SK-N-SH (cell line): ENCODE data around the gene SNAPC5. TPM values are rescaled to one million over a fixed set of nuclear protein-coding genes. Genes with fewer than 3 reads are reported as not detected.

Experiments used
- CTCF ChIA-PET: fragments of 300-600, 350-600 bp; formaldehyde crosslinking; extraction: SDS; loops from one replicate; lab custom pipeline; 2021; lab: Yijun Ruan, JAX
- POLR2A ChIA-PET: fragments of 350-600 bp; sonication (Branson Sonifier 250); formaldehyde crosslinking; extraction: SDS; loops from one replicate; lab custom pipeline; 2020; ENCODE audit warnings: antibody characterized with exemption, inconsistent platforms; lab: Yijun Ruan, JAX
- DNase-seq: peaks from one replicate; pipeline ENCODE4 v3.0.0; 2012
- H2AFZ ChIP-seq: fragments of 200-600 bp; sonication (generic); 2 replicates; pipeline ENCODE4 v1.8.1; 2016; ENCODE audit warnings: antibody characterized with exemption, mild to moderate bottlenecking, low read depth
- H3F3A ChIP-seq: fragments of 200-600 bp; sonication (generic); replicated peaks from 2 replicates; pipeline ENCODE3; 2016; ENCODE audit warnings: antibody characterized with exemption, mild to moderate bottlenecking; ENCODE audit not compliant: insufficient read depth
- H3K27ac ChIP-seq, 2 experiments: fragments of 200-500 bp in 1 of 2; fragments of 200-600 bp in 1 of 2; sonication (Bioruptor generic) in 1 of 2; sonication (generic), shearing (Covaris generic) in 1 of 2; 2 replicates each; pipeline versions ENCODE4 v1.5.1 to v1.6.1; 2014 to 2016; ENCODE audit warnings: low read depth in 2 of 2, inconsistent platforms in 1 of 2, low read length in 1 of 2, mild to moderate bottlenecking in 1 of 2, mixed read lengths in 1 of 2
- H3K27me3 ChIP-seq: fragments of 200-600 bp; sonication (generic), shearing (Covaris generic); 2 replicates; pipeline ENCODE4 v1.6.1; 2016; ENCODE audit warnings: mixed run types; ENCODE audit not compliant: insufficient read depth
- H3K36me3 ChIP-seq, 2 experiments: fragments of 200-500 bp in 1 of 2; fragments of 200-600 bp in 1 of 2; sonication (Bioruptor generic) in 1 of 2; sonication (generic) in 1 of 2; replicated peaks in 1 of 2; 2 replicates each; pipeline versions ENCODE3 to v1.5.1; 2014 to 2016; ENCODE audit warnings: low read length in 1 of 2, mild to moderate bottlenecking in 1 of 2; ENCODE audit not compliant: insufficient read depth in 2 of 2, control insufficient read depth in 1 of 2
- H3K4me1 ChIP-seq, 2 experiments: fragments of 200-500 bp in 1 of 2; fragments of 200-600 bp in 1 of 2; sonication (Bioruptor generic) in 1 of 2; sonication (generic), shearing (Covaris generic) in 1 of 2; 2 replicates each; pipeline versions ENCODE4 v1.5.1 to v1.6.1; 2014 to 2016; ENCODE audit warnings: low read depth in 1 of 2, low read length in 1 of 2, mixed run types in 1 of 2; ENCODE audit not compliant: insufficient read depth in 2 of 2, control insufficient read depth in 1 of 2
- H3K4me2 ChIP-seq: fragments of 200-600 bp; sonication (generic), shearing (Covaris generic); 2 replicates; pipeline ENCODE4 v1.6.1; 2017; ENCODE audit warnings: mixed run types
- H3K4me3 ChIP-seq, 2 experiments: fragments of 200-500 bp in 1 of 2; fragments of 200-600 bp in 1 of 2; sonication (Bioruptor generic) in 1 of 2; sonication (generic), shearing (Covaris generic) in 1 of 2; 2 replicates each; pipeline versions ENCODE4 v1.5.1 to v1.8.1; 2014 to 2016; ENCODE audit warnings: low read depth in 2 of 2, inconsistent platforms in 1 of 2, low read length in 1 of 2, mild to moderate bottlenecking in 1 of 2, mixed read lengths in 1 of 2, moderate library complexity in 1 of 2
- H3K79me2 ChIP-seq: fragments of 200-600 bp; sonication (generic); 2 replicates; pipeline ENCODE4 v1.8.1; 2017; ENCODE audit warnings: mild to moderate bottlenecking; ENCODE audit not compliant: insufficient read depth
- H3K9ac ChIP-seq: fragments of 200-600 bp; sonication (generic); 2 replicates; pipeline ENCODE4 v1.6.1; 2017; ENCODE audit warnings: mixed run types
- H3K9me2 ChIP-seq: fragments of 200-600 bp; sonication (generic); 2 replicates; pipeline ENCODE4 v1.6.1; 2017; ENCODE audit warnings: mixed run types
- H3K9me3 ChIP-seq: fragments of 200-600 bp; sonication (generic); 2 replicates; pipeline ENCODE4 v1.6.1; 2017; ENCODE audit warnings: mixed run types, mild to moderate bottlenecking, moderate library complexity
- H4K20me1 ChIP-seq: fragments of 200-600 bp; sonication (generic); 2 replicates; pipeline ENCODE4 v1.6.1; 2017; ENCODE audit warnings: mild to moderate bottlenecking, mixed run types; ENCODE audit not compliant: insufficient read depth
- CTCF ChIP-seq: fragments of 200-600 bp; sonication (generic); IDR thresholded peaks from 2 replicates; pipeline ENCODE4 v1.6.1; 2017; ENCODE audit warnings: antibody characterized with exemption, mild to moderate bottlenecking, moderate library complexity
- EP300 ChIP-seq, 2 experiments: IDR thresholded peaks; 2 replicates each; pipeline versions ENCODE4 v1.4.0 to v1.6.1; 2012; ENCODE audit warnings: borderline replicate concordance in 1 of 2, low read depth in 1 of 2, low read length in 1 of 2
- FOXM1 ChIP-seq: IDR thresholded peaks from 2 replicates; pipeline ENCODE4 v1.4.0; 2012; ENCODE audit warnings: low read depth, mild to moderate bottlenecking
- GABPA ChIP-seq: IDR thresholded peaks from 2 replicates; pipeline ENCODE4 v1.4.0; 2012; ENCODE audit warnings: low read depth, mild to moderate bottlenecking
- MXI1 ChIP-seq: IDR thresholded peaks from 2 replicates; pipeline ENCODE4 v1.6.1; 2012; ENCODE audit warnings: mild to moderate bottlenecking, low read depth, low read length, improper control_type of control experiment
- RCOR1 ChIP-seq: fragments of 150-350 bp; IDR thresholded peaks from 2 replicates; pipeline ENCODE4 v1.6.1; 2017; ENCODE audit warnings: antibody characterized with exemption, low read length
- RXRA ChIP-seq: IDR thresholded peaks from 2 replicates; pipeline ENCODE4 v1.4.0; 2012; ENCODE audit warnings: low read depth, mild to moderate bottlenecking, borderline replicate concordance
- SIN3A ChIP-seq: IDR thresholded peaks from 2 replicates; pipeline ENCODE4 v1.6.1; 2012; ENCODE audit warnings: low read depth, mild to moderate bottlenecking, low read length, moderate library complexity, borderline replicate concordance
- TAF1 ChIP-seq: IDR thresholded peaks from 2 replicates; pipeline ENCODE4 v1.6.1; 2012; ENCODE audit warnings: low read depth, mild to moderate bottlenecking, low read length, moderate library complexity, borderline replicate concordance
- ZBTB33 ChIP-seq: IDR thresholded peaks from 2 replicates; pipeline ENCODE4 v1.4.0; 2012; ENCODE audit warnings: low read depth, borderline replicate concordance
- WGBS: methylation state at CpG from one replicate; pipeline ENCODE4 v1.1.6; 2017; ENCODE audit warnings: low lambda C conversion rate; 5-methylcytosine and 5-hydroxymethylcytosine counted together
- polyA plus RNA-seq, 3 experiments: library from polyadenylated mRNA; depleted of rRNA; stranded (reverse); fragments of >200 nt; gene quantifications; 2 replicates each; pipeline ENCODE4 v1.2.3, GENCODE V29; 2012
- TF ChIP-seq, protein P1 (sequence below): IDR thresholded peaks from 2 replicates; pipeline ENCODE4; 2012
- TF ChIP-seq, protein P2 (sequence below): fragments of 150-350 bp; IDR thresholded peaks from 2 replicates; pipeline ENCODE4 v1.6.1; 2016; ENCODE audit warnings: mild to moderate bottlenecking, low read depth, low read length

Gene SNAPC5
- polyA plus RNA-seq, 1 of the 3 experiments (the other 2 are of a cell fraction): 65.0 TPM

- Histone ChIP-seq H3K36me3 (peaks cover 32 to 44% of the 10 kb centered on the region in 2 experiments), H3K4me1 (no peaks in the 10 kb centered on the region), H3K9ac (no peak overlapping the region), H3F3A (no peaks in the 10 kb centered on the region), H3K27me3 (no peaks in the 10 kb centered on the region), H4K20me1 (no peaks in the 10 kb centered on the region), H3K9me2 (no peaks in the 10 kb centered on the region), H2AFZ (no peak overlapping the region), H3K4me2 (no peak overlapping the region), H3K4me3 (no peak overlapping the region), H3K27ac (no peak overlapping the region), H3K79me2 (peaks cover 6% of the 10 kb centered on the region), H3K9me3 (no peaks in the 10 kb centered on the region)
- ChIA-PET POLR2A (no interaction called here), CTCF (interaction anchor here (1.0 kb wide), 1 partner anchor 19 kb away, joined by 3 read pairs; no protein-coding TSS in a partner anchor)
- 94% methylated on average over 3 of the region's 3 CpGs for WGBS
- no peak for DNase-seq
- TF ChIP-seq TAF1 (no peak), GABPA (no peak)
- TF ChIP-seq, protein P1, sequence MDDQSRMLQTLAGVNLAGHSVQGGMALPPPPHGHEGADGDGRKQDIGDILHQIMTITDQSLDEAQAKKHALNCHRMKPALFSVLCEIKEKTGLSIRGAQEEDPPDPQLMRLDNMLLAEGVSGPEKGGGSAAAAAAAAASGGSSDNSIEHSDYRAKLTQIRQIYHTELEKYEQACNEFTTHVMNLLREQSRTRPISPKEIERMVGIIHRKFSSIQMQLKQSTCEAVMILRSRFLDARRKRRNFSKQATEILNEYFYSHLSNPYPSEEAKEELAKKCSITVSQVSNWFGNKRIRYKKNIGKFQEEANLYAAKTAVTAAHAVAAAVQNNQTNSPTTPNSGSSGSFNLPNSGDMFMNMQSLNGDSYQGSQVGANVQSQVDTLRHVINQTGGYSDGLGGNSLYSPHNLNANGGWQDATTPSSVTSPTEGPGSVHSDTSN: no peak
Observed at GRCh38 chr15:66523926-66524325, 26.4 kb upstream of the SNAPC5 start.

DNA sequence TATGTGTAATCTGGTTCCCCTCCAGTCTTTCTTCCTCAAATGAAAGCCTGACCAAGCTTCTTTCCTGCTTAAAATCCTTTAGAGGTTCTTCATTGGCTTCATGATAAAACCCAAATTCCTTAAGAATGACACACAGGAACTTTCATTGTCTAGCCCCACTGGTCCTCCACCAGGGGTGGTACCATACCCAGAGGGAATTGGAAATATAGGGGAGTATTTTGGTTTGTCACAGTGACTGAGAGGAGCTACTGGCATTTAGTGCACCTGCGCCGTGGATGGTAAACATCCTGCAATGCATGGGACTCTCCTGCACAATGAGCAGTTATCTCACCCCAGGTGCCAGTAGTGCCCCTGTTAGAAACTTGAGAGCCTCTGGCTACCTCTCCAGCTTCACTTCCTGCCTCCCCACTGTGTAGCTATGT lies 18.4 kb upstream of the SNAPC5 start:
- POLR2A ChIA-PET: no interaction called here
- Histone ChIP-seq H4K20me1 (no peaks in the 10 kb centered on the region), H3K9me3 (no peaks in the 10 kb centered on the region), H3K36me3 (peaks cover 6 to 42% of the 10 kb centered on the region in 2 experiments), H3K9me2 (no peaks in the 10 kb centered on the region), H2AFZ (no peak overlapping the region), H3K4me3 (no peak overlapping the region), H3F3A (no peaks in the 10 kb centered on the region), H3K27ac (no peak overlapping the region), H3K27me3 (no peaks in the 10 kb centered on the region), H3K79me2 (0 out of 2 replicates have a peak, but pooled peaks cover 8% of the 10 kb centered on the region), H3K4me2 (no peak overlapping the region), H3K9ac (no peak overlapping the region), H3K4me1 (peaks cover 0 to 6% of the 10 kb centered on the region in 2 experiments; a peak in 1 of 4 replicates)
- 94% methylated on average over 2 of the region's 2 CpGs for WGBS
- DNase-seq: no peak
- TF ChIP-seq SIN3A: no peak
- no peak for TF ChIP-seq RXRA
- TF ChIP-seq MXI1: no peak
- TF ChIP-seq CTCF: no peak
- TF ChIP-seq ZBTB33: no peak
- TF ChIP-seq, protein P1: no peak
- no peak for TF ChIP-seq FOXM1
- TF ChIP-seq EP300 (IDR thresholded peaks at IDR 0.05; ENCODE audit: borderline replicate concordance in 1 of 2, low read depth in 1 of 2, low read length in 1 of 2): no peak
- no peak for TF ChIP-seq RCOR1
- TF ChIP-seq, protein P2, sequence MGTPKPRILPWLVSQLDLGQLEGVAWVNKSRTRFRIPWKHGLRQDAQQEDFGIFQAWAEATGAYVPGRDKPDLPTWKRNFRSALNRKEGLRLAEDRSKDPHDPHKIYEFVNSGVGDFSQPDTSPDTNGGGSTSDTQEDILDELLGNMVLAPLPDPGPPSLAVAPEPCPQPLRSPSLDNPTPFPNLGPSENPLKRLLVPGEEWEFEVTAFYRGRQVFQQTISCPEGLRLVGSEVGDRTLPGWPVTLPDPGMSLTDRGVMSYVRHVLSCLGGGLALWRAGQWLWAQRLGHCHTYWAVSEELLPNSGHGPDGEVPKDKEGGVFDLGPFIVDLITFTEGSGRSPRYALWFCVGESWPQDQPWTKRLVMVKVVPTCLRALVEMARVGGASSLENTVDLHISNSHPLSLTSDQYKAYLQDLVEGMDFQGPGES: no peak
- TF ChIP-seq TAF1: no peak
- CTCF ChIA-PET: interaction anchor here (1.5 to 1.7 kb wide), 2 partner anchors 11 to 17 kb away, joined by 5 read pairs; partner anchors contain the start of gene ZWILCH
